Lower leg skin (tissue), 4 donors: ENCODE data around the gene PSMA8. TPM values are rescaled to one million over a fixed set of nuclear protein-coding genes. Genes with fewer than 3 reads are reported as not detected.

ENCODE experiments used
- DNase-seq, 2 donors: peaks; one replicate each; pipeline ENCODE4 v3.0.0-alpha.2; 2019; ENCODE audit warnings: low spot score in 2 of 2
- H3K4me3 ChIP-seq: fragments of 200-600 bp; sonication (generic); 2 replicates; pipeline ENCODE4 v1.5.1; 2017; ENCODE audit warnings: mild to moderate bottlenecking, low read depth; ENCODE audit not compliant: poor library complexity, severe bottlenecking
- POLR2A ChIP-seq, 2 donors: fragments of 450-650 bp; IDR thresholded peaks; one replicate each; pipeline ENCODE4 v1.6.1; 2016 to 2017; ENCODE audit warnings: antibody characterized with exemption in 2 of 2, mild to moderate bottlenecking in 1 of 2, moderate library complexity in 1 of 2
- whole genome bisulfite sequencing, 2 donors: methylation state at CpG; one replicate each; pipeline ENCODE4 v1.1.5; 2018; 5-methylcytosine and 5-hydroxymethylcytosine counted together
- intact Hi-C: fragments of 100-400 bp; cut with DNase I; formaldehyde crosslinking; loops from one replicate; pipeline ENCODE4 v1.15.0; 2023; ENCODE audit warnings: low total_unique reads
- total RNA-seq, 4 donors: library from RNA; depleted of rRNA; stranded (reverse); fragments of >200 nt; gene quantifications; one replicate each; pipeline ENCODE4 v1.1.0, GENCODE V29; 2016
- TF ChIP-seq, protein P1 (sequence below), 3 donors: fragments of 450-650 bp; IDR thresholded peaks; one replicate each; pipeline ENCODE4 v1.5.1; 2016; ENCODE audit warnings: antibody characterized with exemption in 3 of 3, mild to moderate bottlenecking in 3 of 3, moderate library complexity in 2 of 3

Gene PSMA8
- total RNA-seq, 4 donors from 2014 or later, result not detected

DNA sequence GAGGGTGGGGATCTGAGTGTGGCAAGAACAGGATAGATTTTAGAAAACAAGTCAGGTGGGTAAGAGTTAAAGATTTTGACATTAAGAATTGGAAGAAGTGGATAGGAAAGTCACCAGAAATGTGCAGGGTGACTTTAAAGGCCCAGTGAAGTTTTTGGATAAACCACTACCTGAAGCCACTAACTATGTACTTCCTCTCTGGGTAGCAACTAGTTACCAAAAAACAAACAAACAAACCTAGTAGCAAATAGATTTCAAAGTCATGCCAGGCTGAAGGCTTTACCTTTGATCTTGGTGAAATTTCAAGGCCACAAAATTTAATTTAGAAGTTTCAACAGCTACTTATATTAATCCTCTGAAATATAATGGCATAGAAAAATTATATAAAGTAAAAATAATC is 42.5 kb downstream of the PSMA8 start:
- intact Hi-C loops, result no loop called here
- TF ChIP-seq POLR2A (IDR thresholded peaks at IDR 0.05), result no peak
- TF ChIP-seq, protein P1, sequence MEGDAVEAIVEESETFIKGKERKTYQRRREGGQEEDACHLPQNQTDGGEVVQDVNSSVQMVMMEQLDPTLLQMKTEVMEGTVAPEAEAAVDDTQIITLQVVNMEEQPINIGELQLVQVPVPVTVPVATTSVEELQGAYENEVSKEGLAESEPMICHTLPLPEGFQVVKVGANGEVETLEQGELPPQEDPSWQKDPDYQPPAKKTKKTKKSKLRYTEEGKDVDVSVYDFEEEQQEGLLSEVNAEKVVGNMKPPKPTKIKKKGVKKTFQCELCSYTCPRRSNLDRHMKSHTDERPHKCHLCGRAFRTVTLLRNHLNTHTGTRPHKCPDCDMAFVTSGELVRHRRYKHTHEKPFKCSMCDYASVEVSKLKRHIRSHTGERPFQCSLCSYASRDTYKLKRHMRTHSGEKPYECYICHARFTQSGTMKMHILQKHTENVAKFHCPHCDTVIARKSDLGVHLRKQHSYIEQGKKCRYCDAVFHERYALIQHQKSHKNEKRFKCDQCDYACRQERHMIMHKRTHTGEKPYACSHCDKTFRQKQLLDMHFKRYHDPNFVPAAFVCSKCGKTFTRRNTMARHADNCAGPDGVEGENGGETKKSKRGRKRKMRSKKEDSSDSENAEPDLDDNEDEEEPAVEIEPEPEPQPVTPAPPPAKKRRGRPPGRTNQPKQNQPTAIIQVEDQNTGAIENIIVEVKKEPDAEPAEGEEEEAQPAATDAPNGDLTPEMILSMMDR (IDR thresholded peaks at IDR 0.05), result no peak
- DNase-seq, result no peak
- no peak overlapping the region for H3K4me3 ChIP-seq

DNA sequence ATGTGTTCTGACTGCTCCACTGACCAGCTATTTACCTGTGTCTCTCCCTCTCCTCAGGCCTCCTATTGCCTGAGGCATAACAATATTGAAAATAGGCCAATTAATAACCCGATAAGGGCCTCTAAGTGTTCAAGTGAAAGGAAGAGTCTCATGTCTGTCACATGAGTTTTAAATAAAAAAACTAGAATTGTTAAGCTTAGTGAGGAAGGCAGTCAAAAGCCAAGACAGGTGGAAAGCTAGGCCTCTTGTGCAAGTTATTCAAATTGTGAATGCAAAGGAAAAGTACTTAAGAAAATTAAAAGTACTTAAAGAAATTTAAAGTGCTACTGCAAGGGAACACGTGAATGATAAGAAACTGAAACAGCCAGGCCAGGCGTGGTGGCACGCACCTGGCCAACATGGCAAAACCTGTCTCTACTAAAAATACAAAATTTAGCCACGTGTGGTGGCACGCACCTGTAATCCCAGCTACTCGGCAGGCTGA is 47.7 kb downstream of the PSMA8 start:
- TF ChIP-seq POLR2A (IDR thresholded peaks at IDR 0.05), result no peak
- TF ChIP-seq, protein P1 (IDR thresholded peaks at IDR 0.05), result no peak

DNA sequence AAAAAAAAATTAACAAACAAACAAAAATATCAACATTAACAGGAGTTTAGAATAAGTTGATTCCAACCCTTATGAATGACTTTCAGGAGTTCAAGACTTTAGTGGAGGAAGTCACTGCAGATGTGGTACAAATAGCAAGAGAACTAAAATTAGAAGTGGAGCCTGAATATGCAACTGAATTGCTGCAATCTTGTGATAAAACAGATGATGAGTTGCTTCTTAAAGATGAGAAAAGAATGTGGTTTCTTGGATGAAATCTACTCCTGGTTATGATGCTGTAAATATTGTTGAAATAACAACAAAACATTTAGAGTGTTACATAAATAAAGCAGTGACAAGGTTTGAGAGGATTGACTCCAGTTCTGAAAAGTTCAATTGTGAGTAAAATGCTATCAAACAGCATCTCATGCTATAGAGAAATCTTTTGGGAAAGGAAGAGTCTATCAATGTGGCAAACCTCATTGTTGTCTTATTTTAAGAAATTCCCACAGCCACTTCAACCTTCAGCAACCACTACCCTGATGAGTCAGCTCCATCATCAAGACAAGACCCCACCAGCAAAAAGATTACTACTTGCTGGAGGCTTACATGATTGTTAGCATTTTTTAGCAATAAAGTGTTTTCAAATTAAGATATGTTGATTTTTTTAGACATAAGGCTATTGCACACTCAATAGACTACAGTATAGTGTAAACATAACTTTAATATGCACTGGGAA is 49.9 kb downstream of the PSMA8 start:
- DNase-seq, result no peak
- TF ChIP-seq, protein P1 (IDR thresholded peaks at IDR 0.05), result no peak
- intact Hi-C loops, result no loop called here
- no peak overlapping the region for H3K4me3 ChIP-seq

More for the DNA sequence above, 47.7 kb downstream of the PSMA8 start:
- DNase-seq, result no peak
- intact Hi-C loops, result no loop called here
- no peak overlapping the region for H3K4me3 ChIP-seq
- WGBS, 2 donors, result 59 to 71% methylated on average over 7 of the region's 7 CpGs

DNA sequence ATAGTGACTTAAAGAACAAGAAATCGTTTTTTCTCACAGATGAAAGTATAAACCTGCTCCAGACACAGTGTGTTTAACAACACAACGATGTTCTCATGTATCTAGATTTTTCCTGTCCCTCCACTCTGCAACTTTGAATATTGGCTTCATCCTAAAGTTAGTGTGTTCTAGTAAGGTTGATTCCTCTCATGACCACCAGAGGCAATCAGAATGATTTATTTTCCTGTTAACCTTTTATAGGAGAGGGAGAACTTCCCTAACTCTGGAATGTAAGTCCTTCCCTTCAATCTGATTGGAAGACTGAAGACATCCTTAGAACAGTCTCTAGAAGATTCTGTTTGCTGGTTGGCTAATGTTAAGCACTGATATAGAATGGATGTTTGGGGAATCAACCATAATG is 51.6 kb downstream of the PSMA8 start:
- TF ChIP-seq, protein P1 (IDR thresholded peaks at IDR 0.05), result no peak
- TF ChIP-seq POLR2A (IDR thresholded peaks at IDR 0.05), result no peak
- DNase-seq, result no peak
- 62 to 66% methylated on average over 2 of the region's 2 CpGs for WGBS, 2 donors
- intact Hi-C loops, result no loop called here
- no peak overlapping the region for H3K4me3 ChIP-seq

DNA sequence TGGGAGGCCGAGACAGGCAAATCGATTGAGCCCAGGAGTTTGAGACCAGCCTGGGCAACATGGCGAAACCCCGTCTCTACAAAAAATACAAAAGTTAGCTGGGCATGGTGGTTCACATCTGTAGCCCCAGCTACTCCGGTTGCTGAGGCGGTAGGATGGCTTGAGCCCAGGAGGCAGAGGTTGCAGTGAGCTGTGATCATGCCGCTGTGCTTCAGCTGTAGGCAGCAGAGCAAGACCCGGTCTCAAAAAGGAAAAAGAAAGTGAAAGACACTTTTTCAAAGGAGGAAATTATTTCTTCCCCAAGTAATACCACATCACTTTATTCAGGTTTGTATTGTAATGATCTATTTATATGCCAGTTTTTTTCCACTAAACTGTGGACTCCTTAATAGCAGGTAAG is 56.8 kb downstream of the PSMA8 start:
- TF ChIP-seq, protein P1 (IDR thresholded peaks at IDR 0.05), result no peak
- TF ChIP-seq POLR2A (IDR thresholded peaks at IDR 0.05), result no peak
- no peak overlapping the region for H3K4me3 ChIP-seq
- no peak for DNase-seq
- intact Hi-C loops, result no loop called here
- 82 to 89% methylated on average over 8 of the region's 8 CpGs for WGBS, 2 donors

DNA sequence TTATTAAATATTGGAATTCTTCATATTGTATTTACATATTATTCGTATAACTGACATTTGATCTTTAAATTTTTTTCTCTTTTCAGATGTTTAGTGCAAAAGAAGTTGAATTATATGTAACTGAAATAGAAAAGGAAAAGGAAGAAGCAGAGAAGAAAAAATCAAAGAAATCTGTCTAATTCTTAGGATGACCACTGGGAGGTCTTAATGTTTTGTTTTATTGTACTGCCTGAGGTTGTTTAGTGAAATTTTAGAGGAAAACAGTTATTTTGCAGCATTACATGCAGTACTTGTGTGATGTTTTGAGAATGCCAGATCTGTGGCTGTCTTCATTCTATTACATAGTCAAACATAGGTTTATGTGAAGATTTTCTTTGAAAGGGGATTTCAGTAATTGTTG is 58.6 kb downstream of the PSMA8 start:
- intact Hi-C loops, result no loop called here
- H3K4me3 ChIP-seq, result no peak overlapping the region
- 83 to 96% methylated on average over 1 of the region's 1 CpG for WGBS, 2 donors
- DNase-seq, result no peak
- no peak for TF ChIP-seq POLR2A (IDR thresholded peaks at IDR 0.05)
- TF ChIP-seq, protein P1 (IDR thresholded peaks at IDR 0.05), result no peak
